Transverse colon (tissue), 4 donors: Measurements from ENCODE around the gene ZNF518A.

Source experiments
- CTCF ChIP-seq, 5 experiments: fragments of 200-600 bp in 3 of 5; fragments of 450-650 bp in 2 of 5; sonication (generic) in 3 of 5; IDR thresholded peaks; 1 replicate in 2 of 5; 2 replicates in 3 of 5; pipeline ENCODE4 v1.5.1; 2016 to 2017; ENCODE audit warnings: antibody characterized with exemption in 5 of 5, inconsistent platforms in 3 of 5, mild to moderate bottlenecking in 2 of 5, moderate library complexity in 1 of 5
- EP300 ChIP-seq: sonication (generic); formaldehyde crosslinking; IDR thresholded peaks from one replicate; pipeline ENCODE4 v1.6.1; 2017; ENCODE audit warnings: antibody characterized with exemption, low read depth
- POLR2A ChIP-seq: fragments of 450-650 bp; IDR thresholded peaks from one replicate; pipeline ENCODE4 v1.6.1; 2016; ENCODE audit warnings: antibody characterized with exemption, mild to moderate bottlenecking, moderate library complexity
- POLR2AphosphoS5 ChIP-seq, 3 donors: sonication (generic); formaldehyde crosslinking; IDR thresholded peaks; one replicate each; pipeline ENCODE4 v1.6.1; 2016; ENCODE audit warnings: antibody characterized with exemption in 3 of 3

- no peak for TF ChIP-seq POLR2A
- TF ChIP-seq POLR2AphosphoS5 (IDR thresholded peaks at IDR 0.05): no peak
- TF ChIP-seq CTCF (IDR thresholded peaks at IDR 0.05): no peak
- TF ChIP-seq EP300: no peak
Measured at GRCh38 chr10:96093948-96094347, 36.1 kb upstream of the ZNF518A start.
